K562 (cell line): ENCODE results near the gene JUND. TPM values are rescaled to one million over a fixed set of nuclear protein-coding genes. Genes with fewer than 3 reads are reported as not detected.
A peak's percentile ranks its signal among the peaks of the same experiment; 100 is the strongest.

Experiments
- ATAC-seq: fragments of 200-7000 bp; cut with Tn5 transposase; 3 replicates; pipeline ENCODE4 v1.9.1; 2020; ENCODE audit warnings: moderate library complexity
- BruUV-seq: library from RNA; stranded (reverse); fragments of 400-500 nt; replicated peaks from 2 replicates; lab custom pipeline; 2021; lab: Mats Ljungman, UMichigan
- CTCF ChIA-PET: fragments of 300-600 bp; formaldehyde crosslinking; extraction: SDS; loops from one replicate; lab custom pipeline; 2021; ENCODE audit warnings: low intra/inter-chr PET ratio; lab: Yijun Ruan, JAX
- POLR2A ChIA-PET: fragments of 300-600, 350-650 bp; sonication (Branson Sonifier 250); formaldehyde crosslinking; extraction: SDS; loops from one replicate; lab custom pipeline; 2021; ENCODE audit warnings: antibody characterized with exemption, inconsistent platforms; lab: Yijun Ruan, JAX
- DNase-seq, 4 experiments: peaks; one replicate each; pipeline versions ENCODE4 v3.0.0 to v3.0.0-alpha.2; 2011 to 2018; ENCODE audit warnings: low spot score in 3 of 4, mixed read lengths in 3 of 4; ENCODE audit errors: extremely low read depth in 1 of 4
- FAIRE-seq: peaks from 2 replicates; lab custom pipeline; 2011; peaks lifted over from hg19 to GRCh38; lab: Jason Lieb, UNC
- H2AFZ ChIP-seq: 2 replicates; pipeline ENCODE4 v1.6.0; 2011; ENCODE audit warnings: low read depth, low read length, control low read depth, inconsistent platforms
- H3K27ac ChIP-seq: fragments of 200-600 bp; 3 replicates; pipeline ENCODE4 v1.8.0; 2011; ENCODE audit warnings: low read depth, mild to moderate bottlenecking, control low read depth, inconsistent platforms, low read length, moderate library complexity, mixed read lengths; ENCODE audit errors: extremely low read depth
- H3K27me3 ChIP-seq, 2 experiments: fragments of 300-600 bp in 1 of 2; 2 replicates in 1 of 2; 3 replicates in 1 of 2; pipeline versions ENCODE4 v1.6.0 to v1.8.0; 2011; ENCODE audit warnings: inconsistent platforms in 2 of 2, low read length in 2 of 2, mild to moderate bottlenecking in 1 of 2, mixed read lengths in 1 of 2, moderate library complexity in 1 of 2; ENCODE audit not compliant: control insufficient read depth in 2 of 2, insufficient read depth in 2 of 2
- H3K36me3 ChIP-seq: fragments of 300-600 bp; 3 replicates; pipeline ENCODE4 v1.8.0; 2011; ENCODE audit warnings: mild to moderate bottlenecking, low read length, inconsistent platforms; ENCODE audit not compliant: control insufficient read depth, insufficient read depth
- H3K4me1 ChIP-seq, 2 experiments: fragments of 200-600 bp in 1 of 2; replicated peaks in 1 of 2; 2 replicates in 1 of 2; 3 replicates in 1 of 2; pipeline versions ENCODE4 v1.5.1 to v1.8.0; 2011; ENCODE audit warnings: inconsistent platforms in 2 of 2, low read length in 2 of 2, mild to moderate bottlenecking in 1 of 2, mixed read lengths in 1 of 2, moderate library complexity in 1 of 2; ENCODE audit not compliant: control insufficient read depth in 2 of 2, insufficient read depth in 2 of 2
- H3K4me2 ChIP-seq: 2 replicates; pipeline ENCODE4 v1.6.1; 2011; ENCODE audit warnings: low read length, control low read depth, inconsistent platforms, mixed read lengths; ENCODE audit not compliant: insufficient read depth
- H3K4me3 ChIP-seq: fragments of 200-600 bp; sonication (generic), shearing (Covaris generic); 2 replicates; pipeline ENCODE4 v1.5.1; 2016; ENCODE audit warnings: control low read depth, inconsistent platforms
- H3K79me2 ChIP-seq: fragments of 200-600 bp; 3 replicates; pipeline ENCODE4 v1.8.0; 2011; ENCODE audit warnings: low read length, inconsistent platforms; ENCODE audit not compliant: control insufficient read depth, insufficient read depth
- H3K9ac ChIP-seq, 2 experiments: 2 replicates each; pipeline versions ENCODE4 v1.6.0 to v1.6.1; 2011; ENCODE audit warnings: low read depth in 2 of 2, low read length in 2 of 2, control low read depth in 1 of 2, inconsistent platforms in 1 of 2, mild to moderate bottlenecking in 1 of 2, mixed read lengths in 1 of 2; ENCODE audit not compliant: insufficient read depth in 1 of 2
- H3K9me1 ChIP-seq: one replicate; pipeline ENCODE4 v1.6.0; 2011; ENCODE audit warnings: inconsistent platforms, mild to moderate bottlenecking, low read length, moderate library complexity; ENCODE audit not compliant: control insufficient read depth, insufficient read depth
- H3K9me3 ChIP-seq: replicated peaks from 2 replicates; pipeline ENCODE4 v1.5.1; 2011; ENCODE audit warnings: low read depth, low read length, inconsistent platforms; ENCODE audit not compliant: control insufficient read depth, insufficient read depth
- H4K20me1 ChIP-seq: replicated peaks from 2 replicates; pipeline ENCODE4 v1.6.1; 2011; ENCODE audit warnings: low read length, inconsistent platforms, mixed read lengths; ENCODE audit not compliant: control insufficient read depth, insufficient read depth
- FIP1L1 ChIP-seq: fragments of 200-400 bp; formaldehyde crosslinking; IDR thresholded peaks from 2 replicates; pipeline ENCODE4 v1.6.1; 2018; ENCODE audit warnings: mild to moderate bottlenecking, low read depth, low read length; ENCODE audit not compliant: poor library complexity, severe bottlenecking
- JUN ChIP-seq, 2 experiments: sonication (generic) in 1 of 2; formaldehyde crosslinking in 1 of 2; IDR thresholded peaks; 2 replicates each; pipeline versions ENCODE4 v1.6.1 to v1.8.0; 2012 to 2022; ENCODE audit warnings: borderline replicate concordance in 2 of 2, mild to moderate bottlenecking in 2 of 2, improper control_type of control experiment in 1 of 2, low read depth in 1 of 2, low read length in 1 of 2, missing genetic modification reagents in 1 of 2
- OTX1 ChIP-seq: fragments of 450-650 bp; formaldehyde crosslinking; IDR thresholded peaks from 2 replicates; pipeline ENCODE4 v1.4.0; 2022; ENCODE audit warnings: mild to moderate bottlenecking
- RBFOX2 ChIP-seq: fragments of 200-400 bp; formaldehyde crosslinking; IDR thresholded peaks from 2 replicates; pipeline ENCODE4 v1.6.1; 2017; ENCODE audit warnings: low read depth, mild to moderate bottlenecking, low read length, moderate library complexity
- WGBS: fragments of 100-300 bp; shearing (Covaris generic); methylation state at CpG from one replicate; pipeline ENCODE4 v1.1.6; 2016; ENCODE audit warnings: low coverage, mixed read lengths; ENCODE audit not compliant: insufficient coverage; ENCODE audit errors: missing lambda C conversion rate; 5-methylcytosine and 5-hydroxymethylcytosine counted together
- in situ Hi-C: fragments of 300-500 bp; cut with MboI; formaldehyde crosslinking; loops from 4 replicates; pipeline ENCODE4 v1.15.0; 2018; ENCODE audit warnings: inconsistent platforms, mixed read lengths
- intact Hi-C: fragments of 100-400 bp; cut with micrococcal nuclease; formaldehyde crosslinking; loops from 2 replicates; pipeline ENCODE4 v1.14.2; 2022
- polyA plus RNA-seq, 8 experiments: library from polyadenylated mRNA; depleted of rRNA in 4 of 8; stranded (reverse) in 5 of 8; unstranded in 3 of 8; fragments of >200 nt; fragmentation: Nextera tagmentation in 2 of 8; fragmentation: Illumina TruSeq in 1 of 8; extraction: Ambion mirVana in 2 of 8; extraction: Trizol in 1 of 8; gene quantifications; 2 replicates each; pipeline versions ENCODE4 v1.2.1 to v1.2.3, GENCODE V29; 2011 to 2014; ENCODE audit warnings: inconsistent platforms in 1 of 8, missing spikeins in 1 of 8
- total RNA-seq, 7 experiments: library from RNA; depleted of rRNA in 6 of 7; stranded (reverse); fragments of >200 nt in 6 of 7; fragmentation: Illumina TruSeq in 2 of 7; extraction: Trizol in 2 of 7; gene quantifications; 2 replicates each; pipeline versions ENCODE4 v1.2.1 to v1.2.3, GENCODE V29; 2011 to 2021; ENCODE audit warnings: low replicate concordance in 1 of 7
- TF ChIP-seq, protein P1 (sequence below): fragments of 250-450 bp; sonication (Bioruptor Pico); IDR thresholded peaks from 2 replicates; pipeline ENCODE4 v1.8.0; 2022; ENCODE audit warnings: moderate library complexity, mild to moderate bottlenecking, inconsistent platforms

Gene JUND
- total and polyA plus RNA-seq, 9 of the 15 experiments (the other 6 are each of a cell fraction or from before 2014, with no cell fraction given), result 6.4 to 286 (median 42.3) TPM

DNA sequence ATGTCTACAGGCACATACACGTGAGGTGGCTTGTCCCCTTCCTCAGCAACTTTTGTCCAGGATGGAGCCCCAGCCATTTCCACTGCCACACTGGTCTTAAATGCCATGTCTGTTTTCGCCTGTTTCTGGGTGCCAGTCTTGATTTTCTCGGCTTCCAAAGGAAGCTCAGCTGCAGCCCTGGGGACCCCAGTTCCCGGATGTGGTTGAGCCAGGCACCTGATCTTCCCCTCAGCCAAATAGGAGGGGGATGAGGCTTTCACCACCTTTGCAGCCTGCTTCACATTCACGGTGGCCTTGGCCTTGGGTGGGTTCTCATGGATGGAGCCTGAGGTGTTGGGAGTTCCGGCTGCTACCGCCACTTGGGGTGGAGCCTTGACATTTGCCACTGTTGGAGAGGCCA is 15.8 kb downstream of the JUND start:
- Histone ChIP-seq H3K27ac (no peak overlapping the region), H3K9me1 (no peaks in the 10 kb centered on the region), H3K4me3 (no peak overlapping the region), H3K27me3 (no peaks in the 10 kb centered on the region), H4K20me1 (no peaks in the 10 kb centered on the region), H2AFZ (no peak overlapping the region), H3K4me1 (peaks cover 14 to 37% of the 10 kb centered on the region in 2 experiments), H3K9ac (peak overlapping the region in 1 of 2 experiments; percentile 20; a peak in 1 of 4 replicates), H3K36me3 (no peaks in the 10 kb centered on the region), H3K9me3 (no peaks in the 10 kb centered on the region), H3K79me2 (no peaks in the 10 kb centered on the region), H3K4me2 (no peak overlapping the region)
- FAIRE-seq (no peak), DNase-seq (no peak), ATAC-seq (no peak)
- no peak for TF ChIP-seq JUN (IDR thresholded peaks at IDR 0.05; ENCODE audit: borderline replicate concordance, low read depth, low read length)
- TF ChIP-seq JUN (CRISPR knock-in tag; IDR thresholded peaks at IDR 0.05; ENCODE audit: borderline replicate concordance), result 0 out of 2 replicates have a peak, but pooled peaks have one; percentile 37
- TF ChIP-seq OTX1 (CRISPR knock-in tag), result no peak
- POLR2A ChIA-PET, result interaction anchor here (3.3 kb wide), 1 partner anchor 14 kb away, joined by 44 read pairs; the partner anchor contains the start of gene JUND
- intact Hi-C loops, result no loop called here
- BruUV-seq, result no TSS peak
- CTCF ChIA-PET, result no interaction called here
- WGBS, result 34% methylated on average over 7 of the region's 7 CpGs
- in situ Hi-C loops, result no loop called here

DNA sequence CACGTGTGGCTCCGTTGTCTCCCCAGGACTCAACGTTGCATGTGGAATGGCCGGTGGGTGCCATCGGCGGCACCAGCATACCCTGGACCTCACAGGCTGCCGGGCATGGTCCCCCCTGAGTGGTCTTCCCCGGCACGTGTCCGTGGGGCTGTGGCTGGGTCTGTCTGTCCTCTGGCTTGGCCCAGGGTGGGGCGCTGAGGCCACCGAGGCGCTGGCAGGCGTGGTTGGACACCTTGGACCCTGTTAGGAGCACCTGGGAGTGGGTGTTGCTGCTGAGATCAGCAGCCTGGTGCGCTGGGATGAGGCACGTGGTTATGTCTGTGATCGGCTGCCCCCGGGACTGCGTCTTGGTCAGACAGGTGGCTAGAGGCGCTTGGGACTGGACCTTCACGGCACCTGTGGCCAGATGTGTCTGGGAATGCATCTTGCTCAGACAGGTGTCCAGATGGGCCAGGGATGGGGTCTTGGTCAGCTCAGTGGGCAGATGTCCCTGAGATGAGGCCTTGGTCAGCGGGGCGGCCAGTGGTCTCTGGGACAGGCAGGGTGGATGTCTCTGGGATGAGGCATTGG is 16.4 kb downstream of the JUND start:
- 63% methylated on average over 20 of the region's 23 CpGs for WGBS
- intact Hi-C loops (no loop called here), in situ Hi-C loops (no loop called here)
- ChIA-PET CTCF (no interaction called here), POLR2A (interaction anchor here (1.0 to 3.3 kb wide), 3 partner anchors 10 to 123 kb away, joined by 5 to 44 read pairs (median 6); partner anchors contain the start of gene JUND)
- H3K36me3 ChIP-seq, result no peaks in the 10 kb centered on the region
- H3K4me3 ChIP-seq, result no peak overlapping the region
- no peak overlapping the region for H3K27ac ChIP-seq
- no peak for ATAC-seq
- DNase-seq, result no peak
- H3K4me1 ChIP-seq, result peaks cover 14 to 37% of the 10 kb centered on the region in 2 experiments
- no TSS peak for BruUV-seq
- 0 out of 2 replicates have a peak, but pooled peaks have one; percentile 20 for TF ChIP-seq RBFOX2
- TF ChIP-seq FIP1L1, result peak; percentile 46
- TF ChIP-seq, protein P1, sequence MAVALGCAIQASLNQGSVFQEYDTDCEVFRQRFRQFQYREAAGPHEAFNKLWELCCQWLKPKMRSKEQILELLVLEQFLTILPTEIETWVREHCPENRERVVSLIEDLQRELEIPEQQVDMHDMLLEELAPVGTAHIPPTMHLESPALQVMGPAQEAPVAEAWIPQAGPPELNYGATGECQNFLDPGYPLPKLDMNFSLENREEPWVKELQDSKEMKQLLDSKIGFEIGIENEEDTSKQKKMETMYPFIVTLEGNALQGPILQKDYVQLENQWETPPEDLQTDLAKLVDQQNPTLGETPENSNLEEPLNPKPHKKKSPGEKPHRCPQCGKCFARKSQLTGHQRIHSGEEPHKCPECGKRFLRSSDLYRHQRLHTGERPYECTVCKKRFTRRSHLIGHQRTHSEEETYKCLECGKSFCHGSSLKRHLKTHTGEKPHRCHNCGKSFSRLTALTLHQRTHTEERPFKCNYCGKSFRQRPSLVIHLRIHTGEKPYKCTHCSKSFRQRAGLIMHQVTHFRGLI, result no peak
- H3K9me3 ChIP-seq, result no peaks in the 10 kb centered on the region
- H3K9ac ChIP-seq, result peak overlapping the region in 1 of 2 experiments; percentile 76; a peak in 2 of 4 replicates
- no peak overlapping the region for H3K4me2 ChIP-seq
- H2AFZ ChIP-seq, result no peak overlapping the region
- no peak for FAIRE-seq
- H3K79me2 ChIP-seq, result no peaks in the 10 kb centered on the region
- H3K27me3 ChIP-seq, result no peaks in the 10 kb centered on the region
- H4K20me1 ChIP-seq, result no peaks in the 10 kb centered on the region
- H3K9me1 ChIP-seq, result no peaks in the 10 kb centered on the region
